Astrocyte (in vitro differentiated cells and primary cell): Measurements from ENCODE around the gene TAGLN2. TPM values are rescaled to one million over a fixed set of nuclear protein-coding genes. Genes with fewer than 3 reads are reported as not detected.

ENCODE experiments used
- DNase-seq: peaks from one replicate; pipeline ENCODE4 v3.0.0-alpha.2; 2010; ENCODE audit warnings: low read depth
- FAIRE-seq: peaks from 2 replicates; lab custom pipeline; 2011; peaks lifted over from hg19 to GRCh38; lab: Jason Lieb, UNC
- H2AFZ ChIP-seq: 2 replicates; pipeline ENCODE4 v1.6.0; 2012; ENCODE audit warnings: low read depth, low read length, inconsistent platforms
- H3K27ac ChIP-seq: 2 replicates; pipeline ENCODE4 v1.5.1; 2011; ENCODE audit warnings: low read depth, low read length, inconsistent platforms
- H3K27me3 ChIP-seq: 2 replicates; pipeline ENCODE4 v1.6.0; 2011; ENCODE audit warnings: low read length, inconsistent platforms; ENCODE audit not compliant: insufficient read depth
- H3K36me3 ChIP-seq: 2 replicates; pipeline ENCODE4 v1.5.1; 2011; ENCODE audit warnings: low read length, inconsistent platforms; ENCODE audit not compliant: insufficient read depth
- H3K4me1 ChIP-seq: 2 replicates; pipeline ENCODE4 v1.5.1; 2011; ENCODE audit warnings: low read length, inconsistent platforms; ENCODE audit not compliant: insufficient read depth
- H3K4me2 ChIP-seq: 2 replicates; pipeline ENCODE4 v1.6.0; 2012; ENCODE audit warnings: low read length, inconsistent platforms
- H3K4me3 ChIP-seq: 2 replicates; pipeline ENCODE4 v1.5.1; 2011; ENCODE audit warnings: low read depth, mild to moderate bottlenecking, low read length, inconsistent platforms; ENCODE audit not compliant: insufficient read depth
- H3K79me2 ChIP-seq: 2 replicates; pipeline ENCODE4 v1.6.0; 2012; ENCODE audit warnings: mild to moderate bottlenecking, low read length, inconsistent platforms; ENCODE audit not compliant: insufficient read depth
- H3K9ac ChIP-seq: 2 replicates; pipeline ENCODE4 v1.6.0; 2012; ENCODE audit warnings: mild to moderate bottlenecking, low read length, inconsistent platforms
- H3K9me3 ChIP-seq: 2 replicates; pipeline ENCODE4 v1.5.1; 2012; ENCODE audit warnings: low read depth, mild to moderate bottlenecking, low read length, inconsistent platforms; ENCODE audit not compliant: insufficient read depth
- H4K20me1 ChIP-seq: 2 replicates; pipeline ENCODE4 v1.6.0; 2012; ENCODE audit warnings: low read length, inconsistent platforms; ENCODE audit not compliant: insufficient read depth
- H3K27ac Mint-ChIP-seq: one replicate; pipeline ENCODE4 v1.8.0; 2021; ENCODE audit warnings: mild to moderate bottlenecking, mixed read lengths; ENCODE audit not compliant: unreplicated experiment
- H3K27me3 Mint-ChIP-seq: one replicate; pipeline ENCODE4 v1.8.0; 2021; ENCODE audit warnings: low read depth, mixed read lengths; ENCODE audit not compliant: unreplicated experiment
- H3K36me3 Mint-ChIP-seq: one replicate; pipeline ENCODE4 v1.8.0; 2021; ENCODE audit warnings: low read depth, mixed read lengths; ENCODE audit not compliant: unreplicated experiment
- H3K4me1 Mint-ChIP-seq: one replicate; pipeline ENCODE4 v1.8.0; 2021; ENCODE audit warnings: low read depth, mixed read lengths; ENCODE audit not compliant: unreplicated experiment
- H3K4me3 Mint-ChIP-seq: one replicate; pipeline ENCODE4 v1.8.0; 2021; ENCODE audit warnings: mild to moderate bottlenecking, moderate library complexity, mixed read lengths; ENCODE audit not compliant: unreplicated experiment
- H3K9me3 Mint-ChIP-seq: one replicate; pipeline ENCODE4 v1.8.0; 2021; ENCODE audit warnings: mild to moderate bottlenecking, mixed read lengths; ENCODE audit not compliant: unreplicated experiment
- EZH2 ChIP-seq: IDR thresholded peaks from 2 replicates; pipeline ENCODE4 v1.6.1; 2012; ENCODE audit warnings: mild to moderate bottlenecking, low read length, inconsistent platforms; ENCODE audit not compliant: insufficient read depth
- total RNA-seq: library from RNA; stranded (reverse); gene quantifications from 2 replicates; pipeline ENCODE4 v1.2.1, GENCODE V29; 2021
- TF ChIP-seq, protein P1 (sequence below): IDR thresholded peaks from 2 replicates; pipeline ENCODE4 v1.5.1; 2011; ENCODE audit warnings: low read depth, mild to moderate bottlenecking, inconsistent platforms, low read length, moderate library complexity; ENCODE audit not compliant: insufficient read depth

Gene TAGLN2
- total RNA-seq, 1 donor from 2014 or later, result 688 TPM

DNA sequence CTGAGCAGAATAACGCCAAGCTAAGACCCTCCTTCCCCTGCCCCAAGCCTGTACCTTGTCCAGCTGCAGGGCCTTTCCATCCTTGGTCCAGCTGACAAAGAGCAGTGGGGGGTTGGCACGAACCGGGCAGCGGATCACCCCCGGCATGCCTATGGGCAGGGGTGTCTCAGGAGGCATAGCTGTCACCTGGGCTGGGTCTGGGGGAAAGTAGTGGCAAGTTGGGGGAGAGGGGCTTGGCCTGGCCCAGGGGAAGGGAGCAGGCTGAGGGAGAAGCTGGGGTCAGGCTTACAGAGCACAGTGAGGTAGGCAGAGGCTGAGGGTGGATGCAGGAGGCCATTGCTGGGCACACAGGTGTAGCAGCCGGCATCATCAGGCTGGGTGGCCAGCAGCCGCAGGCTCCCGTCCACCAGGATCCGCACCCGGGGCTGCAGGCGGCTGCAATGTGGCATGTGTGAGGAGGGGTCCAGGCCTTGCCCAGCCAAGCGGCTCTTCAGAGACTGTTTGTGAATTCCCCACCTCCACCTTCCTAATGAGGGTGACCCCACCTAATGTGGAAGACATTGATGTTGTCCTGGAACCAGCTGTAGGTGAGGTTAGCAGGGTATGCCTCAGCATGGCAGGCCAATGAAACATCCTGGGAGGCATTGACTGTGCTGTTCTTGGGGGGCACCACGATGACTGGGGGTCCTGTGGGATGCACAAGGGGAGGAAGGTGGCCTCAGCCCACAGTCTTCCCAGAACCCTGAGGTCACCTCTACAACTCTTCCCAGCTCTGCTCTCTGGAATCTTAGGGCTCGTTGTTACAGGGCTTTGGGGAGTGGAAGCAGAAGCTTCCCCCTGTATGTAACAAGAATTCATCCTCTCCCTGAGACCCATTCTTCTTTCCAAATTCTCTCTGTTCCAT is 9.1 kb upstream of the TAGLN2 start:
- H3K79me2 ChIP-seq, result no peaks in the 10 kb centered on the region
- TF ChIP-seq EZH2, result no peak
- H3K4me2 ChIP-seq, result no peak overlapping the region
- FAIRE-seq (no peak), DNase-seq (no peak)
- H4K20me1 ChIP-seq, result no peaks in the 10 kb centered on the region
- no peak overlapping the region for H3K4me3 ChIP-seq
- no peaks in the 10 kb centered on the region for H3K36me3 ChIP-seq
- H3K36me3 Mint-ChIP-seq, result peaks cover 1% of the 10 kb centered on the region
- H3K9me3 ChIP-seq, result no peaks in the 10 kb centered on the region
- H3K9me3 Mint-ChIP-seq, result peaks cover 2% of the 10 kb centered on the region
- no peaks in the 10 kb centered on the region for H3K4me1 ChIP-seq
- no peak overlapping the region for H2AFZ ChIP-seq
- H3K4me1 Mint-ChIP-seq, result peaks cover 1% of the 10 kb centered on the region
- no peak overlapping the region for H3K27ac ChIP-seq
- H3K27me3 ChIP-seq, result peaks cover 8% of the 10 kb centered on the region
- H3K27ac Mint-ChIP-seq, result no peak overlapping the region
- H3K27me3 Mint-ChIP-seq, result peaks cover 44% of the 10 kb centered on the region
- no peak overlapping the region for H3K9ac ChIP-seq
- H3K4me3 Mint-ChIP-seq, result no peak overlapping the region

DNA sequence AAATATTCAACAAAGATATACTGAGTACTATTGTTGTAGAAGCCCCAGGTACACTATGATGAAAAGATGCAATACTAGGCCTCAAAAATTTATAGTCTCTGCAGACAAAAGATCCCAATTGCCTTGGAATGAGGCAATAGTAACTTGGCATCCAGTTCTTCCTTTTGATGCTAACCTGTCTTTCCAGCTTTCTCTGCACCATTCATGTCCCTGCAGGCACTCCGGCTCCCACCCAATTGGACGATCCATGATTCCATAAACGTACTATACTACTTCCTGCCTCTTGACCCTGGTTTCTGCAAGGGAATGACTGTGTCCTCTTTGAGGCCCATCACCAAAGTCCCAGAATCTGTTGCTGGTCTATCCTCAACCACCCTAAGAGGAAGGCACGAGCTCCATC is 8.0 kb upstream of the TAGLN2 start:
- peaks cover 1% of the 10 kb centered on the region for H3K4me1 Mint-ChIP-seq
- Histone ChIP-seq H3K27me3 (peaks cover 4% of the 10 kb centered on the region), H2AFZ (no peak overlapping the region), H3K4me2 (no peak overlapping the region), H3K36me3 (no peaks in the 10 kb centered on the region), H3K4me1 (no peaks in the 10 kb centered on the region), H3K9me3 (no peaks in the 10 kb centered on the region), H3K27ac (no peak overlapping the region), H3K9ac (no peak overlapping the region), H3K79me2 (no peaks in the 10 kb centered on the region), H3K4me3 (no peak overlapping the region), H4K20me1 (no peaks in the 10 kb centered on the region)
- DNase-seq, result no peak
- peaks cover 6% of the 10 kb centered on the region for H3K36me3 Mint-ChIP-seq
- no peak overlapping the region for H3K4me3 Mint-ChIP-seq
- H3K9me3 Mint-ChIP-seq, result peaks cover 2% of the 10 kb centered on the region
- no peak for FAIRE-seq
- TF ChIP-seq EZH2, result no peak
- TF ChIP-seq, protein P1, sequence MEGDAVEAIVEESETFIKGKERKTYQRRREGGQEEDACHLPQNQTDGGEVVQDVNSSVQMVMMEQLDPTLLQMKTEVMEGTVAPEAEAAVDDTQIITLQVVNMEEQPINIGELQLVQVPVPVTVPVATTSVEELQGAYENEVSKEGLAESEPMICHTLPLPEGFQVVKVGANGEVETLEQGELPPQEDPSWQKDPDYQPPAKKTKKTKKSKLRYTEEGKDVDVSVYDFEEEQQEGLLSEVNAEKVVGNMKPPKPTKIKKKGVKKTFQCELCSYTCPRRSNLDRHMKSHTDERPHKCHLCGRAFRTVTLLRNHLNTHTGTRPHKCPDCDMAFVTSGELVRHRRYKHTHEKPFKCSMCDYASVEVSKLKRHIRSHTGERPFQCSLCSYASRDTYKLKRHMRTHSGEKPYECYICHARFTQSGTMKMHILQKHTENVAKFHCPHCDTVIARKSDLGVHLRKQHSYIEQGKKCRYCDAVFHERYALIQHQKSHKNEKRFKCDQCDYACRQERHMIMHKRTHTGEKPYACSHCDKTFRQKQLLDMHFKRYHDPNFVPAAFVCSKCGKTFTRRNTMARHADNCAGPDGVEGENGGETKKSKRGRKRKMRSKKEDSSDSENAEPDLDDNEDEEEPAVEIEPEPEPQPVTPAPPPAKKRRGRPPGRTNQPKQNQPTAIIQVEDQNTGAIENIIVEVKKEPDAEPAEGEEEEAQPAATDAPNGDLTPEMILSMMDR, result no peak
- H3K27ac Mint-ChIP-seq, result peak overlapping the region; percentile 22
- peaks cover 38% of the 10 kb centered on the region for H3K27me3 Mint-ChIP-seq

DNA sequence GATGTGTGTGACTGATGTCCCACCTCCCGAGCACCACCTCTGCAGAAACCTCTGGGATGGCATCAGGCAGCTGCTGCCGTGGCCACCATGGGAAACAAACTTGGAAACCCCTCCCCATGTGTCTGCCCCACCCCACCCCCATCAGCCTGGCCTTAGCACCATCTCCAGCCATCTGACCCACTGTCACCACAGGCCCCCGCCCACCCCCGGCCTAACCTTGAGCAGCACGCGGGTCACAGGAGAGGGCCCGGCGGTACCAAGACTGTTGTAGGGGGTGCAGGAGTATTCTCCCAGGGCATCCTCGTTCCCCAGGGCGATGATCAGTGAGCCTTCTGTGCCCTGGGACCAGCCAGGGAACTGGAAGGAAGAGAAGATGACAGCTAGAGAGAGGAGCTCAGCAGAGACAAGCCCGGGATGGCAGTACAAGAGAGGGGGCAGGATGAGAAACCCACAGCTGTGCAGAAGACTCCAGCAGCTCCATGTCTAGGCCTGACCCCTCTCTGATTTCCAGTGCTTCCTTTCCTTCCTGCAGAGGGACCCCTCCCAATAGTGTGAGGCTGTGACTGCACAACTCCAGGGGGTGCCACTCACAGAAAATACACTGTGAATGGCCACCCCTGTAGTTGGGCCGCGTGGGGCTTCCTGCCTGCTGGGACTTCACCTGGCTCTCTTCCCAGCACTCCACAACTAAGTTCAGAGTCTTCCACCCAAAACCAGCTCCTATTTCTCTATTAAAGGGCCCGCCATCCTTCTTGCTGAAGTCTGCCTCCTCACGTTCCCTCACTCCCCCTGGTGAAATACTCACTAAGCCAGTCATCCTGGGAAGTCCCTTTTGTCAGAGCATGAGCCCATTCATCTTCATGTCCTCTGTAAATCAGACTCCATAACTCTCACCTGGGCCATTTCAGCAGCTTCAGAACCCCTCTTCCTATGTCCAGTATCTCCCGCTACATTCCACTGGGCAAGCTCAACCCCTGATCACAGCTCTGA is 7.3 kb upstream of the TAGLN2 start:
- Histone ChIP-seq H3K4me3 (no peak overlapping the region), H3K27me3 (peaks cover 2% of the 10 kb centered on the region), H3K4me2 (no peak overlapping the region), H3K9ac (no peak overlapping the region), H2AFZ (no peak overlapping the region), H3K79me2 (no peaks in the 10 kb centered on the region), H4K20me1 (no peaks in the 10 kb centered on the region), H3K36me3 (no peaks in the 10 kb centered on the region), H3K4me1 (no peaks in the 10 kb centered on the region), H3K27ac (no peak overlapping the region), H3K9me3 (no peaks in the 10 kb centered on the region)
- Mint-ChIP-seq H3K4me3 (no peak overlapping the region), H3K36me3 (peaks cover 6% of the 10 kb centered on the region), H3K27ac (peak overlapping the region; percentile 22), H3K4me1 (peaks cover 5% of the 10 kb centered on the region), H3K9me3 (peaks cover 2% of the 10 kb centered on the region), H3K27me3 (peaks cover 36% of the 10 kb centered on the region)
- DNase-seq (no peak), FAIRE-seq (no peak)
- no peak for TF ChIP-seq EZH2
- TF ChIP-seq, protein P1, result no peak
